Epithelial cell of umbilical artery (primary cell): ENCODE data around the gene TADA2A. TPM values are rescaled to one million over a fixed set of nuclear protein-coding genes. Genes with fewer than 3 reads are reported as not detected.

Experiments
- total RNA-seq: library from RNA; depleted of rRNA; stranded (reverse); fragments of >200 nt; gene quantifications from 2 replicates; pipeline ENCODE4 v1.2.3, GENCODE V29; 2014

Gene TADA2A, protein sequence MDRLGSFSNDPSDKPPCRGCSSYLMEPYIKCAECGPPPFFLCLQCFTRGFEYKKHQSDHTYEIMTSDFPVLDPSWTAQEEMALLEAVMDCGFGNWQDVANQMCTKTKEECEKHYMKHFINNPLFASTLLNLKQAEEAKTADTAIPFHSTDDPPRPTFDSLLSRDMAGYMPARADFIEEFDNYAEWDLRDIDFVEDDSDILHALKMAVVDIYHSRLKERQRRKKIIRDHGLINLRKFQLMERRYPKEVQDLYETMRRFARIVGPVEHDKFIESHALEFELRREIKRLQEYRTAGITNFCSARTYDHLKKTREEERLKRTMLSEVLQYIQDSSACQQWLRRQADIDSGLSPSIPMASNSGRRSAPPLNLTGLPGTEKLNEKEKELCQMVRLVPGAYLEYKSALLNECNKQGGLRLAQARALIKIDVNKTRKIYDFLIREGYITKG
- total RNA-seq = 12.7 and 19.3 TPM in 2 replicates

DNA sequence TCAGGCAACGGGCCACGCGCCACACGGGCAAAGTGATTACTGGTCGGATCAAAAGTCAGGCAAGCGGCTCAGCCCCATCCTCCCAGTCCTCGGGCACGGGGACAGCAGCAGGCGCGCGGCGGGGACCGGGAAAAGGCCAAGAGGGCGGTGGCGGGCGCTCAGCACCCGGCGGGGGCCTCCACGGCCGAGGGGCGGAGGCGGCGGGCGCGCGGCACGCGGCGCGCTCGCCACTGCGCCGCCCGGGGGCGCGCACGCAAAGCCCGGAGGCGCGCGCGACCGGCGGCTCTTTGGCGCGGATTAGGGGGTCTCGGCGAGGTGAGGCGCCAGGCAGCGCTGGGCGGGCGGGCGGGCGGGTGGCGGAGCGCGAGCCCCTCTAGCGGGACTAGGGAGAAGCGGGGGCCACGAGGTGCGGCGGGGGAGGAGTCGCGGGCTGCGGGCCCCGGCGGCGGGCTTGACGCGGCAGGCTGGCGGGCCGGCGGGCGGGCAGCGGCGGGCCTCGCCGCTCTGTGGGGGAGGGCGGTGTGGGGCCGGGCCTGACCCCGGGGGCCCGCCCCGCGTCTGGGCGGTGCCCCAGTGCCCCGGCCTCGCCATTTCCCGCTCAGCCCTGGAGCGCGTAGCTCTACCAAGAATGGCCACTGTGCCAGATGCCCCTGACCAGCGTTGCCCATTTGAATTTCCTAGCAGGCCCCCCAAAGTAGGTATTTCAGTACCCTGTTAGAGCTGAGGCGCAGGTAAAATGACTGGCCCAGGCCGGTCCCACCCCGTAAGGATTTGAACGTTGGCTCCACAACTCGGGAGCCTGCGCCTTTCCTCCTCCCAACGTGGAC lies at the start of gene TADA2A, which contains the start of gene ACACA:
Gene TADA2A, plus strand, starts transcription at position 252 of the 827 bp plus-strand sequence. CDS start 4,480 bp downstream, outside the sequence.
Gene ACACA, minus strand, starts transcription at position 202 of the 827 bp plus-strand sequence. CDS start 537 bp downstream, outside the sequence.

DNA sequence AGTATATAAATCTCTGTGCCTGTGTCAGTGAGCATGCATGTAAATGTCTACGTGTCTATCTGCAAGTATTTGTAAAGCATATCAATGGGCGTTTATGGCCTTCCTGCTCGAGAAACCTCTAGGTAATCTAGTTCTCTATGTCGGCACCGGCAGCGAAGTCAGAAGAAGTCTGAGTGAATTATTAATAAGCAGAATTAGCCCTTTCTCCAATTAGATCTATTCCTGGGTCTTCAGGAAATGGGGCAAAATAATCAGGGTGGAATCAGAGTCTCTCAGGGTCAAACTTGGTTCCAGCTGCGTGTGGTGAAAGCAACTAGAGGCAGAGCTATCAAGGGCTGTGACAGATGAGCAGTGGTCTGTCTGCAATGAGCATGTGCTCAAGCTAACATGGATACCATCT lies 31.0 kb upstream of the TADA2A start, which contains the start of gene C17orf78:
Gene C17orf78, plus strand, starts transcription at position 280 of the 400 bp plus-strand sequence. Its CDS starts 108 bp downstream, at position 388.

DNA sequence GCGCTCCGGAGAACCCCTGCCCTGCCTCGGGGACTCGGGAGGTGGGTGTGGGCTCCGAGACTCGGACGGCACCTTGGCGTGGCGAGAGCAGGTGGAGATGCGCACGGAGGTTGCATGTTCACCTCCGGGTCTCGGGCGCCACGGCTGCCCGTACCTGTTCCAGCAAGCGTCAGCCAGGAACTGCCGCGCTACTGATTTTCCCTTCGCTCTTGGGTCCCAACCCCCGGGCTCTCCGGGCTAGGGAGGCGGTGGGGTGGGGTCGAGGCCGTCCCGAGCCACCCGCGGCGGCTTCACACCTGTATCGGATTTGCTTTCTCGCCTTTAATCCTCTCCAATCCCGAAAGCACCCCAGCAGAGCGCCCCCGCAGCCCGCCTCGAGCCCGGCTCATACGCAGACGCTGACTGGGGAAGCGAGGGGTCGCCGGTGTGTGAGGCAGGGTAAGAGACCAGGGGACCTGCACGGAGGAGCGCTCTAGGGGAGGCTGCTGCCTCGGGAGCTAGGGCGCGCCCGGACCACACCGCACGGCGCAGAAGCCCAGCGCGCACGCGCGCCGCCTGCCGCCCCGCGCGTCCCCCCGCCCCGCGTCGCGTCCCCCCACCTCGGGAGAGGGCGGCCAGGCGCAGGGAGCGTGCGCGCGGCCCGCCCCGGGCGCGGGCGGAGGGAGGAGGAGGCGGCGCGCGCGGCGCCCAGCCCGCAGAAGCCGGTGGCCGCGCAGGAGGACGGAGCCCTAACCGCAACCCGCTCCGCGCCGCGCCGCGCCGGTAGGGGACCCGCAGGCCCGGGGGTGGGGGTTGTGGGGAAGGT lies 82.7 kb downstream of the TADA2A start, which contains the start of gene DUSP14:
Gene DUSP14, plus strand, starts transcription at position 695 of the 805 bp plus-strand sequence. CDS start 22,382 bp downstream, outside the sequence.

Other genes starting within 250 kb of the TADA2A start
- gene C17orf78, start 30.9 kb upstream of the TADA2A start, total RNA-seq = not detected in 2 replicates
- gene ACACA, start 50 bp upstream of the TADA2A start, total RNA-seq = 42.9 and 50.0 TPM in 2 replicates
- 27.9 and 40.3 TPM in 2 replicates for gene DUSP14, start 83.0 kb downstream of the TADA2A start, total RNA-seq
- 9.7 and 11.1 TPM in 2 replicates for gene SYNRG, start 202.5 kb downstream of the TADA2A start, total RNA-seq
- gene DDX52, start 236.6 kb downstream of the TADA2A start, total RNA-seq = 32.2 and 39.8 TPM in 2 replicates